H9 (cell line): ENCODE results near the gene MRFAP1. TPM values are rescaled to one million over a fixed set of nuclear protein-coding genes. Genes with fewer than 3 reads are reported as not detected.

Source experiments
- DNase-seq: peaks from one replicate; pipeline ENCODE4 v3.0.0-alpha.2; 2017
- H2AFZ ChIP-seq: one replicate; pipeline ENCODE4 v1.6.1; 2013; ENCODE audit warnings: mild to moderate bottlenecking, low read length, control low read depth, moderate library complexity
- H2AK5ac ChIP-seq: 2 replicates; pipeline ENCODE4 v1.6.1; 2013; ENCODE audit warnings: low read length, control low read depth, mixed read lengths; ENCODE audit not compliant: insufficient read length
- H2BK120ac ChIP-seq: one replicate; pipeline ENCODE4 v1.6.1; 2013; ENCODE audit warnings: low read depth, mild to moderate bottlenecking, low read length, control low read depth, inconsistent platforms; ENCODE audit not compliant: poor library complexity, severe bottlenecking
- H2BK12ac ChIP-seq: 2 replicates; pipeline ENCODE4 v1.6.1; 2013; ENCODE audit warnings: low read length, control low read depth, mixed read lengths, low read depth; ENCODE audit not compliant: insufficient read length
- H2BK15ac ChIP-seq: 2 replicates; pipeline ENCODE4 v1.6.1; 2013; ENCODE audit warnings: low read depth, low read length, control low read depth
- H2BK20ac ChIP-seq: one replicate; pipeline ENCODE4 v1.6.1; 2013; ENCODE audit warnings: low read depth, mild to moderate bottlenecking, low read length, control low read depth, inconsistent platforms; ENCODE audit not compliant: poor library complexity, severe bottlenecking
- H2BK5ac ChIP-seq: 2 replicates; pipeline ENCODE4 v1.6.1; 2013; ENCODE audit warnings: low read length, control low read depth, mixed read lengths; ENCODE audit not compliant: insufficient read length
- H3K14ac ChIP-seq: 2 replicates; pipeline ENCODE4 v1.6.1; 2013; ENCODE audit warnings: low read length, control low read depth; ENCODE audit not compliant: insufficient read depth
- H3K18ac ChIP-seq: 2 replicates; pipeline ENCODE4 v1.6.1; 2013; ENCODE audit warnings: low read depth, mild to moderate bottlenecking, mixed read lengths, low read length, control low read depth; ENCODE audit not compliant: insufficient read length
- H3K23ac ChIP-seq: 2 replicates; pipeline ENCODE4 v1.6.1; 2013; ENCODE audit warnings: low read length, control low read depth, mixed read lengths, low read depth; ENCODE audit not compliant: insufficient read length
- H3K23me2 ChIP-seq: 2 replicates; pipeline ENCODE4 v1.6.1; 2013; ENCODE audit warnings: low read depth, mild to moderate bottlenecking, mixed read lengths, low read length, control low read depth; ENCODE audit not compliant: insufficient read length, poor library complexity, severe bottlenecking
- H3K27ac ChIP-seq: 2 replicates; pipeline ENCODE4 v1.5.1; 2013; ENCODE audit warnings: low read length, control low read depth, mixed read lengths, low read depth; ENCODE audit not compliant: insufficient read length
- H3K27me3 ChIP-seq: 2 replicates; pipeline ENCODE4 v1.6.1; 2013; ENCODE audit warnings: low read length, control low read depth, inconsistent platforms; ENCODE audit not compliant: insufficient read depth
- H3K4ac ChIP-seq: 2 replicates; pipeline ENCODE4 v1.6.1; 2013; ENCODE audit warnings: low read depth, mild to moderate bottlenecking, control low read depth, inconsistent platforms, low read length, moderate library complexity
- H3K4me1 ChIP-seq: 2 replicates; pipeline ENCODE4 v1.6.1; 2013; ENCODE audit warnings: low read length, control low read depth, inconsistent platforms; ENCODE audit not compliant: insufficient read depth
- H3K4me2 ChIP-seq: 2 replicates; pipeline ENCODE4 v1.6.1; 2013; ENCODE audit warnings: low read length, control low read depth, mixed read lengths; ENCODE audit not compliant: insufficient read length, insufficient read depth
- H3K56ac ChIP-seq: 2 replicates; pipeline ENCODE4 v1.6.1; 2013; ENCODE audit warnings: low read depth, mild to moderate bottlenecking, mixed read lengths, low read length, control low read depth; ENCODE audit not compliant: insufficient read length
- H3K79me1 ChIP-seq: 2 replicates; pipeline ENCODE4 v1.6.1; 2013; ENCODE audit warnings: low read depth, mild to moderate bottlenecking, moderate library complexity, low read length, control low read depth, inconsistent platforms; ENCODE audit not compliant: insufficient read depth, poor library complexity, severe bottlenecking
- H3K79me2 ChIP-seq: 2 replicates; pipeline ENCODE4 v1.6.1; 2013; ENCODE audit warnings: low read length, control low read depth, inconsistent platforms; ENCODE audit not compliant: insufficient read depth
- H3K9ac ChIP-seq: 2 replicates; pipeline ENCODE4 v1.6.1; 2013; ENCODE audit warnings: low read length, control low read depth, mixed read lengths; ENCODE audit not compliant: insufficient read length; ENCODE audit errors: extremely low read depth
- H3K9me3 ChIP-seq: one replicate; pipeline ENCODE4 v1.6.1; 2013; ENCODE audit warnings: low read depth, low read length, inconsistent platforms; ENCODE audit not compliant: control insufficient read depth
- H3T11ph ChIP-seq: one replicate; pipeline ENCODE4 v1.6.1; 2013; ENCODE audit warnings: mild to moderate bottlenecking, low read length, control low read depth, inconsistent platforms
- H4K20me1 ChIP-seq: one replicate; pipeline ENCODE4 v1.6.1; 2013; ENCODE audit not compliant: control insufficient read depth, insufficient read length, insufficient read depth
- H4K5ac ChIP-seq: 2 replicates; pipeline ENCODE4 v1.6.1; 2013; ENCODE audit warnings: low read depth, mild to moderate bottlenecking, mixed read lengths, low read length, control low read depth; ENCODE audit not compliant: insufficient read length
- H4K8ac ChIP-seq: replicated peaks from 2 replicates; pipeline ENCODE4 v1.6.1; 2013; ENCODE audit warnings: low read length, control low read depth, mixed read lengths, low read depth; ENCODE audit not compliant: insufficient read length
- H4K91ac ChIP-seq: 2 replicates; pipeline ENCODE4 v1.6.1; 2013; ENCODE audit warnings: low read depth, mild to moderate bottlenecking, moderate library complexity, mixed read lengths, low read length, control low read depth; ENCODE audit not compliant: insufficient read length
- H3K27ac Mint-ChIP-seq, 3 experiments: 2 replicates in 2 of 3; 3 replicates in 1 of 3; pipeline ENCODE4 v1.8.0; 2020 to 2021; ENCODE audit warnings: mixed read lengths in 3 of 3, mild to moderate bottlenecking in 1 of 3, moderate library complexity in 1 of 3
- H3K27me3 Mint-ChIP-seq: 2 replicates; pipeline ENCODE4 v1.8.0; 2021; ENCODE audit warnings: low read depth, mild to moderate bottlenecking, moderate library complexity, mixed read lengths
- H3K36me3 Mint-ChIP-seq, 3 experiments: 2 replicates in 2 of 3; 3 replicates in 1 of 3; pipeline ENCODE4 v1.8.0; 2020 to 2021; ENCODE audit warnings: low read depth in 3 of 3, mixed read lengths in 3 of 3; ENCODE audit not compliant: insufficient read depth in 1 of 3
- H3K4me1 Mint-ChIP-seq, 2 experiments: 2 replicates each; pipeline ENCODE4 v1.8.0; 2020; ENCODE audit warnings: mixed read lengths in 2 of 2
- H3K4me3 Mint-ChIP-seq, 2 experiments: 2 replicates in 1 of 2; 3 replicates in 1 of 2; pipeline ENCODE4 v1.8.0; 2020 to 2021; ENCODE audit warnings: mild to moderate bottlenecking in 2 of 2, mixed read lengths in 2 of 2, moderate library complexity in 1 of 2
- H3K9me3 Mint-ChIP-seq, 2 experiments: 2 replicates in 1 of 2; 3 replicates in 1 of 2; pipeline ENCODE4 v1.8.0; 2020; ENCODE audit warnings: mild to moderate bottlenecking in 2 of 2, mixed read lengths in 2 of 2, moderate library complexity in 1 of 2
- WGBS: extraction: QIAGEN DNeasy Blood & Tissue Kit; methylation state at CpG from one replicate; pipeline ENCODE4 v1.1.7; 2013; ENCODE audit warnings: missing lambda C conversion rate, low lambda C conversion rate, mixed read lengths; ENCODE audit not compliant: insufficient read length; ENCODE audit errors: extremely low coverage; 5-methylcytosine and 5-hydroxymethylcytosine counted together
- total RNA-seq: library from RNA; stranded (reverse); gene quantifications from 2 replicates; pipeline ENCODE4 v1.2.1, GENCODE V29; 2021
- TF ChIP-seq, protein P1 (sequence below): fragments of 200-600 bp; sonication (generic); conservative IDR thresholded peaks from 3 replicates; pipeline ENCODE4 v1.8.0; 2021; ENCODE audit warnings: antibody characterized with exemption, mild to moderate bottlenecking

The MRFAP1 gene
- total RNA-seq, 1 experiment from 2014 or later: 328 TPM

GRCh38 chr4:6591781-6592180, 48.7 kb upstream of the MRFAP1 start:
- Histone ChIP-seq H3K27ac (no peak overlapping the region), H3K18ac (no peak overlapping the region), H4K20me1 (no peaks in the 10 kb centered on the region), H3K4me1 (no peaks in the 10 kb centered on the region), H3K4me2 (no peak overlapping the region), H3K27me3 (no peaks in the 10 kb centered on the region), H4K8ac (no peak overlapping the region), H3K14ac (no peak overlapping the region), H3K9ac (no peak overlapping the region), H3T11ph (no peak overlapping the region), H2BK20ac (no peak overlapping the region), H2BK120ac (no peak overlapping the region), H3K23me2 (no peaks in the 10 kb centered on the region), H2AK5ac (no peak overlapping the region), H3K23ac (no peak overlapping the region), H2AFZ (no peak overlapping the region), H3K79me1 (no peaks in the 10 kb centered on the region), H4K91ac (no peak overlapping the region), H2BK15ac (no peak overlapping the region), H3K9me3 (no peaks in the 10 kb centered on the region), H4K5ac (no peak overlapping the region), H3K4ac (no peak overlapping the region), H3K79me2 (no peaks in the 10 kb centered on the region), H2BK5ac (no peak overlapping the region), H3K56ac (no peak overlapping the region), H2BK12ac (no peak overlapping the region)
- no peaks in the 10 kb centered on the region; a peak in 1 of 5 replicates for H3K9me3 Mint-ChIP-seq
- no peak for DNase-seq
- H3K27me3 Mint-ChIP-seq: 0 out of 2 replicates have a peak, but pooled peaks cover 2% of the 10 kb centered on the region
- no peak overlapping the region for H3K4me3 Mint-ChIP-seq
- WGBS: no CpG with 5 or more reads among the region's 9 CpGs
- no peak overlapping the region for H3K27ac Mint-ChIP-seq
- 0 out of 4 replicates have a peak, but pooled peaks cover 0 to 8% of the 10 kb centered on the region in 2 experiments for H3K4me1 Mint-ChIP-seq
- TF ChIP-seq, protein P1, sequence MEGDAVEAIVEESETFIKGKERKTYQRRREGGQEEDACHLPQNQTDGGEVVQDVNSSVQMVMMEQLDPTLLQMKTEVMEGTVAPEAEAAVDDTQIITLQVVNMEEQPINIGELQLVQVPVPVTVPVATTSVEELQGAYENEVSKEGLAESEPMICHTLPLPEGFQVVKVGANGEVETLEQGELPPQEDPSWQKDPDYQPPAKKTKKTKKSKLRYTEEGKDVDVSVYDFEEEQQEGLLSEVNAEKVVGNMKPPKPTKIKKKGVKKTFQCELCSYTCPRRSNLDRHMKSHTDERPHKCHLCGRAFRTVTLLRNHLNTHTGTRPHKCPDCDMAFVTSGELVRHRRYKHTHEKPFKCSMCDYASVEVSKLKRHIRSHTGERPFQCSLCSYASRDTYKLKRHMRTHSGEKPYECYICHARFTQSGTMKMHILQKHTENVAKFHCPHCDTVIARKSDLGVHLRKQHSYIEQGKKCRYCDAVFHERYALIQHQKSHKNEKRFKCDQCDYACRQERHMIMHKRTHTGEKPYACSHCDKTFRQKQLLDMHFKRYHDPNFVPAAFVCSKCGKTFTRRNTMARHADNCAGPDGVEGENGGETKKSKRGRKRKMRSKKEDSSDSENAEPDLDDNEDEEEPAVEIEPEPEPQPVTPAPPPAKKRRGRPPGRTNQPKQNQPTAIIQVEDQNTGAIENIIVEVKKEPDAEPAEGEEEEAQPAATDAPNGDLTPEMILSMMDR: peak; percentile 24; the same call in 1 of the 3 replicates
- H3K36me3 Mint-ChIP-seq: peaks cover 0 to 4% (median 0%) of the 10 kb centered on the region in 3 experiments; a peak in 2 of 7 replicates
